GM18499 (cell line): Measurements from ENCODE around the gene GALC.
A peak's percentile ranks its signal among the peaks of the same experiment; 100 is the strongest.

Source experiments
- ATAC-seq: cut with Tn5 transposase; IDR thresholded peaks from one replicate; pipeline ENCODE4 v1.9.1; 2021; ENCODE audit warnings: moderate number of reproducible peaks; ENCODE audit not compliant: insufficient read depth, unreplicated experiment

GALC gene

GRCh38 chr14:88008039-88008742, 15.2 kb upstream of the GALC start:
- ATAC-seq: no peak

GRCh38 chr14:88007608-88008007, 14.6 kb upstream of the GALC start:
- ATAC-seq: no peak

GRCh38 chr14:88005978-88006851, 13.2 kb upstream of the GALC start:
- ATAC-seq: peak; percentile 87

GRCh38 chr14:88005050-88005481, 12.1 kb upstream of the GALC start, which contains the start of gene GPR65:
GPR65 (plus strand) TSS chr14:88005135; CDS start chr14:88010848, 5,713 bp downstream.
- peak; percentile 52 for ATAC-seq

GRCh38 chr14:88004506-88005036, 11.6 kb upstream of the GALC start:
- ATAC-seq: no peak

- no peak for ATAC-seq
Observed at GRCh38 chr14:88003425-88003824, 10.4 kb upstream of the GALC start.

GRCh38 chr14:88002421-88003075, 9.6 kb upstream of the GALC start:
- ATAC-seq: no peak

- no peak for ATAC-seq
Observed at GRCh38 chr14:87999277-87999676, 6.3 kb upstream of the GALC start.

- ATAC-seq: no peak
Observed at GRCh38 chr14:87998482-87998881, 5.5 kb upstream of the GALC start.

- ATAC-seq: no peak
Observed at GRCh38 chr14:87996291-87996592, 3.3 kb upstream of the GALC start.

- no peak for ATAC-seq
Observed at GRCh38 chr14:87995500-87996290, 2.7 kb upstream of the GALC start.

- peak; percentile 32 for ATAC-seq
Observed at GRCh38 chr14:87994974-87995373, 2.0 kb upstream of the GALC start.

GRCh38 chr14:87992346-87992717, 650 bp downstream of the GALC start:
- no peak for ATAC-seq

- no peak for ATAC-seq
Observed at GRCh38 chr14:87990682-87991081, 2.3 kb downstream of the GALC start.

- ATAC-seq: no peak
Observed at GRCh38 chr14:87989956-87990299, 3.1 kb downstream of the GALC start.

GRCh38 chr14:87989221-87989955, 3.6 kb downstream of the GALC start:
- no peak for ATAC-seq

- ATAC-seq: no peak
Observed at GRCh38 chr14:87979689-87980088, 13.3 kb downstream of the GALC start.

- no peak for ATAC-seq
Observed at GRCh38 chr14:87975636-87976035, 17.3 kb downstream of the GALC start.

- ATAC-seq: peak; percentile 70
Observed at GRCh38 chr14:87971010-87971409, 22.0 kb downstream of the GALC start.

- ATAC-seq: no peak
Observed at GRCh38 chr14:87967496-87967895, 25.5 kb downstream of the GALC start.
